ENCODE measurements around the gene POM121. TPM values are rescaled to one million over a fixed set of nuclear protein-coding genes. Genes with fewer than 3 reads are reported as not detected.
"Not testable (repeated sequence)": the region's sequence is repeated elsewhere in the genome, so short reads cannot be mapped to it uniquely, and the experiment has no call there.

POM121 gene
- total and polyA plus RNA-seq, 2 of the 8 experiments (the other 6 are each of a cell fraction or from before 2014, with no cell fraction given), result 11.5 to 57.0 TPM

DNA sequence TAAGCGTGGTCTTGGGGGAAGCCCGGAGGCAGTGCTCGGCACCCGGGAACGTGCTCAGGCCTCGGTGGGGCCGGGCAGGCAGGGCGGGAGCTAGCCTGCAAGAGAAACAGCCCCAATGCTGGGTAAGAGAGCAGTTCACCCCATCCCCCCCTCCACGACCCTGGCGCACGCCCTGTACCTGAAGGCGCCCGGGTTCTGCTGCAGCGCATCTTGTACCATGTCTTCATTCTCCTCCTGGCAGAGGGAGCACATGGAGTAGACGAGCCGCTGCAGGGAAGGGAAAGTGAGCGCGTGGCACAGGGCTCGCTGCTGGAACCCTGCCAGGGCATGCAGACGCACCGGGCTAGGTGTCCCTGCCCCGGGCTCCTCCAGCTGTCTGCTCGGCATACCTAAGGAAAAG, 23.8 kb downstream of the POM121 start:
- H2BK5ac ChIP-seq (ENCODE audit: low read depth, low read length); H3K9ac ChIP-seq (replicated peaks in 1 of 4; ENCODE audit: extremely low read depth in 1 of 4, low read depth in 3 of 4, low read length in 3 of 4); H3K9me3 ChIP-seq (ENCODE audit: insufficient read depth in 2 of 2, low read depth in 1 of 2, low read length in 1 of 2); H3K18ac ChIP-seq (ENCODE audit: extremely low read depth, low read length); H2AFZ ChIP-seq (ENCODE audit: low read length); H4K91ac ChIP-seq (replicated peaks; ENCODE audit: insufficient read length, low read length); H3K4me3 ChIP-seq (ENCODE audit: extremely low read depth in 1 of 4, insufficient read depth in 2 of 4, low read depth in 3 of 4, low read length in 4 of 4); H3K79me2 ChIP-seq (ENCODE audit: control insufficient read depth in 1 of 2, insufficient read depth in 2 of 2, low read length in 2 of 2); POLR2A ChIA-PET (ENCODE audit: partially characterized antibody); H3K56ac ChIP-seq (replicated peaks; ENCODE audit: insufficient read length, low read depth, low read length); H2BK20ac ChIP-seq (ENCODE audit: low read length); H2AK5ac ChIP-seq (ENCODE audit: low read depth, low read length); H3K4me2 ChIP-seq (ENCODE audit: insufficient read depth in 1 of 2, low read depth in 2 of 2, low read length in 2 of 2); H4K20me1 ChIP-seq (replicated peaks in 1 of 2; ENCODE audit: control insufficient read depth in 1 of 2, insufficient read depth in 2 of 2, low read length in 2 of 2); H2BK15ac ChIP-seq (ENCODE audit: low read length); H4K8ac ChIP-seq (ENCODE audit: extremely low read depth, insufficient read depth, low read length); H3K23ac ChIP-seq (ENCODE audit: insufficient read length); H3K14ac ChIP-seq (ENCODE audit: insufficient read length); H3K4ac ChIP-seq (replicated peaks; ENCODE audit: insufficient read length, low read depth, low read length); FAIRE-seq; H3K27ac ChIP-seq (ENCODE audit: low read depth, low read length); DNase-seq (ENCODE audit: low read depth in 1 of 2, low spot score in 2 of 2); H3K79me1 ChIP-seq (ENCODE audit: low read depth, low read length); H3K23me2 ChIP-seq (ENCODE audit: low read depth, low read length); H2BK120ac ChIP-seq (replicated peaks; ENCODE audit: low read depth, low read length); H3K27me3 ChIP-seq (replicated peaks in 1 of 4; ENCODE audit: control insufficient read depth in 3 of 4, extremely low read depth in 1 of 4, insufficient read depth in 3 of 4, low read length in 3 of 4); H3K4me1 ChIP-seq (replicated peaks in 1 of 4; ENCODE audit: control insufficient read depth in 3 of 4, insufficient read depth in 4 of 4, low read length in 3 of 4); H4K5ac ChIP-seq (ENCODE audit: insufficient read length, low read depth, low read length); H2BK12ac ChIP-seq (ENCODE audit: low read depth, low read length); CTCF ChIA-PET (ENCODE audit: partially characterized antibody): not testable (repeated sequence)
- WGBS, 2 experiments (ENCODE audit: extremely low coverage in 1 of 2, insufficient coverage in 1 of 2, insufficient read length in 1 of 2, insufficient replicate concordance in 2 of 2, low coverage in 1 of 2, low lambda C conversion rate in 2 of 2, missing lambda C conversion rate in 1 of 2), result 96% methylated on average over 12 of the region's 23 CpGs; no CpG with 5 or more reads in 1 of the 2 experiments
- peaks cover 0 to 12% (median 3%) of the 10 kb centered on the region in 4 experiments; a peak in 3 of 8 replicates for H3K36me3 ChIP-seq (ENCODE audit: control insufficient read depth in 2 of 4, insufficient read depth in 4 of 4, low read length in 3 of 4)

DNA sequence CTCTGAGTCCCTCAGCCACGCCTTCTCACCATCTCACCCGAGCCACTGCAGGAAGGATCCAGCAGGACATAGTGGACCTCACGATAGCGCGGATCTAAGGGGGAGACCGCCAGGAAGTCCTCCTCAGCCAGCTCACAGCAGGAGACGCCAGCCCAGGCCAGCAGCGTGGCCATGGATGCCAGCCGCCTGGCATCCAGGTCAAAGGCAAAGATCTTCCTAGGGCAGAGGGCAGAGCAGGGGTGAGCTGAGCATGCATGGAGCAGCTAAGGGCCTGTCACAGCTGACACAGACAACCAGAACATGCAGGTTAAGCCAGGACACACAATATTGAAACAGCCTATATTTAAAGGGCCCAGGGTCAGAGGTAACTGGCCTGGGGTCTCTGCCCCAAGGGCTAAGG, 24.4 kb downstream of the POM121 start:
- H2BK15ac ChIP-seq (ENCODE audit: low read length); H3K4me1 ChIP-seq (replicated peaks in 1 of 4; ENCODE audit: control insufficient read depth in 3 of 4, insufficient read depth in 4 of 4, low read length in 3 of 4); H2BK120ac ChIP-seq (replicated peaks; ENCODE audit: low read depth, low read length); H2BK20ac ChIP-seq (ENCODE audit: low read length); H2BK5ac ChIP-seq (ENCODE audit: low read depth, low read length); H3K14ac ChIP-seq (ENCODE audit: insufficient read length); H4K5ac ChIP-seq (ENCODE audit: insufficient read length, low read depth, low read length); H3K27me3 ChIP-seq (replicated peaks in 1 of 4; ENCODE audit: control insufficient read depth in 3 of 4, extremely low read depth in 1 of 4, insufficient read depth in 3 of 4, low read length in 3 of 4); H3K23me2 ChIP-seq (ENCODE audit: low read depth, low read length); H3K4me2 ChIP-seq (ENCODE audit: insufficient read depth in 1 of 2, low read depth in 2 of 2, low read length in 2 of 2); H2BK12ac ChIP-seq (ENCODE audit: low read depth, low read length); H3K9me3 ChIP-seq (ENCODE audit: insufficient read depth in 2 of 2, low read depth in 1 of 2, low read length in 1 of 2); POLR2A ChIA-PET (ENCODE audit: partially characterized antibody); H3K27ac ChIP-seq (ENCODE audit: low read depth, low read length); H2AK5ac ChIP-seq (ENCODE audit: low read depth, low read length); H3K4me3 ChIP-seq (ENCODE audit: extremely low read depth in 1 of 4, insufficient read depth in 2 of 4, low read depth in 3 of 4, low read length in 4 of 4); FAIRE-seq; H2AFZ ChIP-seq (ENCODE audit: low read length); H3K18ac ChIP-seq (ENCODE audit: extremely low read depth, low read length); H4K91ac ChIP-seq (replicated peaks; ENCODE audit: insufficient read length, low read length); H4K20me1 ChIP-seq (replicated peaks in 1 of 2; ENCODE audit: control insufficient read depth in 1 of 2, insufficient read depth in 2 of 2, low read length in 2 of 2); H4K8ac ChIP-seq (ENCODE audit: extremely low read depth, insufficient read depth, low read length); H3K79me2 ChIP-seq (ENCODE audit: control insufficient read depth in 1 of 2, insufficient read depth in 2 of 2, low read length in 2 of 2); H3K9ac ChIP-seq (replicated peaks in 1 of 4; ENCODE audit: extremely low read depth in 1 of 4, low read depth in 3 of 4, low read length in 3 of 4); DNase-seq (ENCODE audit: low read depth in 1 of 2, low spot score in 2 of 2); CTCF ChIA-PET (ENCODE audit: partially characterized antibody); H3K23ac ChIP-seq (ENCODE audit: insufficient read length); H3K56ac ChIP-seq (replicated peaks; ENCODE audit: insufficient read length, low read depth, low read length); H3K4ac ChIP-seq (replicated peaks; ENCODE audit: insufficient read length, low read depth, low read length); H3K79me1 ChIP-seq (ENCODE audit: low read depth, low read length): not testable (repeated sequence)
- peaks cover 0 to 12% (median 3%) of the 10 kb centered on the region in 4 experiments; a peak in 3 of 8 replicates for H3K36me3 ChIP-seq (ENCODE audit: control insufficient read depth in 2 of 4, insufficient read depth in 4 of 4, low read length in 3 of 4)
- no CpG with 5 or more reads among the region's 9 CpGs for WGBS, 2 experiments (ENCODE audit: extremely low coverage in 1 of 2, insufficient coverage in 1 of 2, insufficient read length in 1 of 2, insufficient replicate concordance in 2 of 2, low coverage in 1 of 2, low lambda C conversion rate in 2 of 2, missing lambda C conversion rate in 1 of 2)

All from H1 (cell line).